ENCODE data around the gene KRT86.

DNA sequence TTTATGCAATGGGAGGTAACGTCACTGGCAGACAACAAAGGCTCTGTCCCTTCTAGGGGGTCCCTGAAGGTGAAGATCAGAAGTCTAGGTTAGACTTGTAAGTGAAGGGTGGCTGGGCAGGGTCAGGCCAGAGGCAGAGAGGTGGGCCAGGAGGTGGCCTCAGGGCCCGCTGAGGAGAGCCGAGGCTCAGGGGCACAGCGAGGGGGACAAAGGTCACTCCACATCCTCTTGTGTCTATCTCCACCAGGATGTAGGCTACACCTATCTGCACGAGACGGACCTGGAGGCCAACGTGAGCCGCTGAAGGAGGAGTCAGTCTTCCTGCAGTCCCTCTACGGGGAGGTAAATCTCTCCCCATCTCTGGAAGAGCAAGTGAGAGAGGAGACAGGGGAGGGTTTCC is 72.6 kb downstream of the KRT86 start:
- TF ChIP-seq CTCF (IDR thresholded peaks at IDR 0.05 in 8 of 11, conservative IDR thresholded peaks at IDR 0.05 in 3 of 11) (no peak), POLR2AphosphoS5 (IDR thresholded peaks at IDR 0.05) (no peak), POLR2A (IDR thresholded peaks at IDR 0.05) (no peak)

Data from spleen (tissue), 7 donors.